IPS-NIHi11 (cell line): ENCODE data around the gene MAGI2.
A peak's percentile ranks its signal among the peaks of the same experiment; 100 is the strongest.

Experiments
- DNase-seq: peaks from one replicate; pipeline ENCODE4 v3.0.0; 2012; ENCODE audit warnings: mixed read lengths, low spot score

Gene MAGI2

GRCh38 chr7:79257959-79258358 is 195.5 kb downstream of the MAGI2 start:
- no peak for DNase-seq

DNA sequence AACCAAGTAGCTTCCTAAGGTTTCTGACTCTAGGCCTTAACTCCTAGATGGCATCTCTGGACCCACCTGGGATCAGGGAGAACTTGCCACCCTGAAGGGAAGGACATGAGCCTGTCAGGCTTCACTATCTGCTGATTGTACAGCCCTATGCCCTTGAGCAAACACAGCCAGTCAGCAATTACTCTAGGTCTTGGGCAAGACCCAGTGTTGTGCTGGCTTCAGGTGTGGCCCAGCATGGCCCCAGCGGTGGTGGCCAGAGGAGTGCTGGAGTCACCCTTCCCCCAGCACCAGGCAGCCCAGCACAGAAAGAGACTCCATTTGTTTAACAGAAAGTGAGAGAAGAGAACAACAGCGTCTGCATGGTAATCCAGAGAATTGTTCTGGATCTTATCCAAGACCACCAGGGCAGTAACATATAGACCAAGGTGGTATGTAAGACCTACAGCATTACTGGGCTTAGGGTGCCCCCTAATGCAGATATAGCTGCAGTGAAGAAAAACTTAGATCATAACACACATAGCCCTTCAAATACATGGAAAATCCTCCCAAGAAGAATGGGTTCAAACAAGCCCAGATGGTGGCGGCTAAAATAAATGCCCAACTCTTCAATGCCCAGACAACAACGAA is 207.7 kb downstream of the MAGI2 start:
- DNase-seq = no peak

DNA sequence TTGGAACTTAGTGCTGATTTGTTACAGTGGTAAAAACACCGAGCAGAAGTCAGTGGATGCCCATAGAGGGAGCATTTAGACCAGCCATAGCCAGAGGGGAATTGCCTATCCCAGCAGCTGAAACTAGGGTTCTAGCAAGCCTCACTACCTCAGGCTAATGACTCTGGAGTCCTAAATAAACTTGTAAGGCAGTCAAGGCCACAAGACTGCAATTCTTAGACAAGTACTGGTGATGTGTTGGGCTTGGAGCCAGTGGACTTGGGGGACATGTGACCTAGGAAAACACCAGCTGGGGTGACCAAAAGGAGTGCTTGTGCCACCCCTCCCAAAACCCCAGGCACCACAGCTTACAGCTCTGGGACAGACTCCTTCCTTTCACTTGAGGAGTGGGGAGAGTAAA is 209.0 kb downstream of the MAGI2 start:
- DNase-seq = no peak

- no peak for DNase-seq
These were observed 212.0 kb downstream of the MAGI2 start for GRCh38 chr7:79241288-79242060.

DNA sequence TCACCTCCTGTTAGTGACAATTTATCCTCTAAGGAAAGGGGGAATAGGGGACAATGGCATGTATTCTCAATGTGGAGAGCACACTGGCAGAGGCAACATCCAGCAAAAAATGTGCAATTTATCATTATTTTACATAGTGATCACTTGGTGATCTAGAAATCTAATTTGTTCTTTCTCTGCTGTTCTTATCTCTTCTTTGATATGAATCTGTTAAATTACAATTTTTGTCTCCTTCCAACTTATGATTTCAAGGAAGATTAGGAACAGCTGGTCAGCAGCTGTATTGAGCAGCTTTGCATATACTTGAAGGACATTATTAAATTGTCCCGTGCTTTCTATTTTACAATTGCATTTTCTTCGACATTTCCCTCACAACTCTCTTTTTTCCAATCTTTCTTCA is 213.1 kb downstream of the MAGI2 start:
- DNase-seq = no peak

DNA sequence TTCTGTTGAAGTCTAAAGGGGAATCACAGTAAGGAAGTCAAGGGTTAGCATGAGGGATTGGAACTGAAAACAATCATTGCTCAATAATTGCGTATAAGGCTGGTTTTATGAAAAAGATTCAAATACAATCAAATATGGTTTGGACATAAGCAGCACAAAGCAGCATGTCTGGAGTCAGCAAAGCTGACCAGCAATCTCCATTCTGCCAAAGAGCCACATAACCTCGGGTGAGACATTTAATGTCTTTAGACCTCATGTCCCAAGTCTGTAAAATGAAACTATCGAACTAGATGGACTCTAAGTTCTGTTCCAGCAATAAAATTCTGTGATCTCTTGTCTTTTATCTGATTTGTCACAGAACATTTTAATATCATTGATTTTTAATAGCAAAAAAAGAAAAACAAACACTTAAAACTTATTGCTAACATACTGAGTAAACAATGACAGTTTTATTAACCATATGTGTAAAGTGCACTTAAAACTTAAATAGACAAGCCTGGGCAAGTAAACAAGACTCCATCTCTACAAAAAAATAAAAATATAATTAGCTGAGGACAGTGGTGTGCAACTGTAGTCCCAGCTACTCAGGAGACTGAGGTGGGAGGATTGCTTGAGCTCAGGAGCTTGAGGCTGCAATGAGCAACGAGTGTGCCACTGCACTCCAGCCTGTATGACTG is 217.0 kb downstream of the MAGI2 start:
- no peak for DNase-seq

GRCh38 chr7:79227044-79227443 is 226.4 kb downstream of the MAGI2 start:
- DNase-seq = no peak

DNA sequence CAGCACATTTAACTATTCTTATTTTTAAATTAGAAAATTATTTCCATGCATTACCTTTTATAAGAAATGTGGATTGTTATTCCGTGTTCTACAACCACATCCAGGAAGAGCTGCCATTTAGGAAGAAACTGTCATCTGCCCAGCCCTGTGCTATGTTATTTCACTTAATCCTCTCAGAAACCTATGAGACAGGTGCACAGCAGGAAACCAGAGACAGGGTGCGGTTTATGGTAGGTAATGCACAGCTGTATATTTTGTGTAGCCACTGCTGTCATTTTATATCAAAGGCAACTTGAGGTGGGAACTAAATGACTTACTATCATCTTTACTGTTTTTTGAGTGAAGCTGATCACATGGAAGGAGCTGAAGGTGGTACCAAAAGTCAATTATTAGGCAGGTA is 232.3 kb downstream of the MAGI2 start:
- no peak for DNase-seq

DNA sequence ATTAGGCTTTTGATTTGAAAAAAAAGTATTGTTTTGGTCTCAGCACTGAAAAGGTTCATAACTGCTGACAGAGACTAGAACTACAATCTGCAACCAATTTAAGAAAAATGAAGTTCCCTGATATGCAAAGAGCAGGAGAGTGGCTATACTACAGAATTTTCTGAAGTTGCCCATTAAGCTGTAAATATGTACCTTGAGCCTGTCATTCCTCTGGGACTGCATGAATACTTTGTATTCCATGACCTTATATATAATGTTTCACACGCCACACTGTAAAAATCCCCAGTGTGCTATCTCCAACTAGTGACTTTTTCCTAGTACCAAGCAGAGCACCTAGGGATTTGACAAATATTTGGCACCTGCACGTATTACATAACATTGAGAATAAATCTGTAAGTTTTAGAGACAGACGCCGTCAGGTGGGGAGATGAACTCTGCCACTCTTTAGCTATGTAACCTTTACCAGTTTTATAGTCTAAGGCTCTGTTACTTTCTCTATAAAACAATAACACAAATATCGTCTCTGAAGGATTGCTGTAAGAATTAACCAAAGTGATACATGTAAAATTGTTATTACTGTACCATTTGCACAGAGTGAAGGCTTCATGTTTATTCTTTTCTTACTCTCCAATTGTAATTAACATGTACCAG is 235.4 kb downstream of the MAGI2 start:
- no peak for DNase-seq

GRCh38 chr7:79217468-79217867 is 236.0 kb downstream of the MAGI2 start:
- no peak for DNase-seq

GRCh38 chr7:79216236-79216635 is 237.2 kb downstream of the MAGI2 start:
- no peak for DNase-seq

GRCh38 chr7:79212334-79212733 is 241.1 kb downstream of the MAGI2 start:
- DNase-seq = no peak

DNA sequence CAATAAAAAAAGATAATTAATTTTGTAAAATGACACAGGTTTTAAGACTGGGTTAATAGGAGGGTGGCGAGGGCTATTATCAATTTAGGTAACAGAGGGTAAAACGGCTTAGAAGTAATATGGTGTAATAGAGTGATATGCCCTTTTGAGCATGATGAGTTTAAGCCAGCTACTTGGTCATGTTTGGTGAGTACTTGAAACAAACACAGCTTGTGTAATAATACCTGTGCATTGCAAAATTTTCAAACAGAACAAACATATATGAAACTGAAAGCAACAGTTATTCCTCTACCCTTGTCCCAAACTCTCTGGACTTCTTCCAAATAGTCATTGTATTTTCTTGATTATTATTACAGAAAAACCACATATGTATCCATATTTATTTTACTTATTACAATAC is 241.7 kb downstream of the MAGI2 start:
- DNase-seq = no peak

- no peak for DNase-seq
These were observed 253.5 kb downstream of the MAGI2 start for GRCh38 chr7:79199961-79200360.

- DNase-seq = no peak
These were observed 254.2 kb downstream of the MAGI2 start for GRCh38 chr7:79199266-79199665.

DNA sequence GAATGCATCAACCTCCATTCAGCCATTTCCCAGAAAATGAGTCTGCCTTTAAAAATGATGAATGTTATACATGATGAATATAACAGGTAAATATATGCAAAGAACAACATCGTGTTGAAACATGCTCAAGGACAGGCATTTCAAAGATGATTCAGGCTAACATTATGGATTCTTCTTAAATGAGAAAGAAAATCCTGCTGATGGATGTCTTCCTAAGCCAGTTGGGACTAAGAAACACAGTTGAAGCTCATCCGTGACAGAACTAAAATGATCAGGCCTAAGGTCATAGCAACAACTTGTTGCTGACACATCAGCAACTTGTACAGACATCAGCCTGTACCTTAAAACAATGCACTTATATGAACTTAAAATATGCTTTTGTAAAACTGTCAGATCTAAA is 267.9 kb downstream of the MAGI2 start:
- no peak for DNase-seq

GRCh38 chr7:79182283-79182682 is 271.2 kb downstream of the MAGI2 start:
- DNase-seq = no peak

- no peak for DNase-seq
These were observed 272.9 kb downstream of the MAGI2 start for GRCh38 chr7:79180533-79180932.

DNA sequence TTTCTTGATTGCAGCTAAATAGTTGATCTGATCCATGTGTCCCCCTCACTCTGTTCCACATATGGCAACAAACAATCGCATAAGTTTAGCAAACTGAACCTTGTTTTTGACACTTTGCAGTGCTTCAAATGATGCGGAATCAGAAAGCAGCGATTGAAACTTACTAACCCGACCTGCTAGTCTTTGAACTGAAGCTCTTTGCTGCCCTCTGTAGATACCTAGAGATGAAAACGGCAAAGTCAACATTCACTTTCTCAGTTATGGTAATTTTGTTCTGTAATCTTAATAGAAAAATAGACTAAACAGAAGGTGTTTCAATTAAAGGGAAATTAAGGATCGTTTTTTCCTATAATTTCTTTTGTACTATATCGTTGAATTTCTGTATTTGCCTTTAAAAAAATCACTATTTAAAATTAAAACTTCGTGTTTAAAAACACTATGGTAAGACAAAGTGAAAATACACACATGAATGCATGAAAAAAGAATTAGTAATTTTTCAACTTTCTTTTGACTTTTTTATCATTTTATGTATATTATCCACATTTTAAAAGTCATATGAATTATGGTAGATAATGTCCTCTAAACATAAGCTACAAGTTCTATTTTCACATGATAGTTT is 276.5 kb downstream of the MAGI2 start:
- peak; percentile 12 for DNase-seq

GRCh38 chr7:79175374-79175773 is 278.1 kb downstream of the MAGI2 start:
- no peak for DNase-seq

DNA sequence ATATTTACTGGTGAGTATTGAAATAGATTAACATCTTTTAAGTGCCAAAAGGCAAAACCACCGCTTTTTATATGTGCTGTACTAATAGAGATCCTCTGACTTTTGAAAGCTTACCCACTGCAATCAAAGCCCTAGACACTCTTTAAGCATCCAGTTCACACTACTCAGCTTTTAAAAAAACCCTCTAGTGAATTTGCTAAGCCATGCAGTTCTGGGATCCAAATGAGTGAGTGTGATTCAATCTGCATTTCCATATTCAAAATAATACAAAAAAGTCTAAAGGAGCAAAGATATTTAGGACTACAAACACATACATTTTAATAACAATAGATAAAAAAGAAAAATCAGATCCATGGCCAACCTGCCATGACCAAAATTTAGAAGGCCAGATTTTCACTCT is 288.2 kb downstream of the MAGI2 start:
- no peak for DNase-seq

DNA sequence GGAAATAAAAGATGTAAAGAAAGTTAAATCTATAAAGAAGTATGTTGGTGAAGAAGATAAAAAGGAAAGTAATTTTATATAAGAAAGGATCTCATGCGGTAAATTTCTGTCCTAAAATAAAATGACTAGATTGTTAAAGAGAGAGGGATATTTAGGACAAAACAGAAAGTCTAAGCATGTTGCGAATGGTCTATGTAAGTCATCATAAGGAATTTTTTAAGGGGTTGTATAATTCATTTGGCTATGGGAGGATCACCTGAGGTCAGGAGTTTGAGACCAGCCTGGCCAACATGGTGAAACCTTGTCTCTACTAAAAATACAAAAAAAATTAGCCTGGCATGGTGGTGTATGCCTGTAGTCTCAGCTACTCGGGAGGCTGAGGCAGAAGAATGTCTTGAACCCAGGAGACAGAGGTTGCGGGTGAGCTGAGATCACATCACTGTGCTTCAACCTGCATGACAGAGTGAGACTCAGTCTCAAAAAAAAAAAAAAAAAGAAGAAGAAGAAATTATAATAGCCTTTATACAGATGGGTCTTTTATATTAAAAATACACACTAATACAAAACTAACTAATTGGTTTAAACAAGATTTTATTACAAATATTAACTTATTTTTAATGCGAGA is 294.3 kb downstream of the MAGI2 start:
- DNase-seq = no peak
